K562 (cell line): ENCODE measurements around the gene SUGP1. TPM values are rescaled to one million over a fixed set of nuclear protein-coding genes. Genes with fewer than 3 reads are reported as not detected.

Source experiments
- ATAC-seq: fragments of 200-7000 bp; cut with Tn5 transposase; 3 replicates; pipeline ENCODE4 v1.9.1; 2020; ENCODE audit warnings: moderate library complexity
- BruUV-seq: library from RNA; stranded (reverse); fragments of 400-500 nt; replicated peaks from 2 replicates; lab custom pipeline; 2021; lab: Mats Ljungman, UMichigan
- CTCF ChIA-PET: fragments of 300-600 bp; formaldehyde crosslinking; extraction: SDS; loops from one replicate; lab custom pipeline; 2021; ENCODE audit warnings: low intra/inter-chr PET ratio; lab: Yijun Ruan, JAX
- POLR2A ChIA-PET: fragments of 300-600, 350-650 bp; sonication (Branson Sonifier 250); formaldehyde crosslinking; extraction: SDS; loops from one replicate; lab custom pipeline; 2021; ENCODE audit warnings: antibody characterized with exemption, inconsistent platforms; lab: Yijun Ruan, JAX
- DNase-seq, 4 experiments: peaks; one replicate each; pipeline versions ENCODE4 v3.0.0 to v3.0.0-alpha.2; 2011 to 2018; ENCODE audit warnings: low spot score in 3 of 4, mixed read lengths in 3 of 4; ENCODE audit errors: extremely low read depth in 1 of 4
- FAIRE-seq: peaks from 2 replicates; lab custom pipeline; 2011; peaks lifted over from hg19 to GRCh38; lab: Jason Lieb, UNC
- H2AFZ ChIP-seq: 2 replicates; pipeline ENCODE4 v1.6.0; 2011; ENCODE audit warnings: low read depth, low read length, control low read depth, inconsistent platforms
- H3K27ac ChIP-seq: fragments of 200-600 bp; 3 replicates; pipeline ENCODE4 v1.8.0; 2011; ENCODE audit warnings: low read depth, mild to moderate bottlenecking, control low read depth, inconsistent platforms, low read length, moderate library complexity, mixed read lengths; ENCODE audit errors: extremely low read depth
- H3K27me3 ChIP-seq, 2 experiments: fragments of 300-600 bp in 1 of 2; 2 replicates in 1 of 2; 3 replicates in 1 of 2; pipeline versions ENCODE4 v1.6.0 to v1.8.0; 2011; ENCODE audit warnings: inconsistent platforms in 2 of 2, low read length in 2 of 2, mild to moderate bottlenecking in 1 of 2, mixed read lengths in 1 of 2, moderate library complexity in 1 of 2; ENCODE audit not compliant: control insufficient read depth in 2 of 2, insufficient read depth in 2 of 2
- H3K36me3 ChIP-seq: fragments of 300-600 bp; 3 replicates; pipeline ENCODE4 v1.8.0; 2011; ENCODE audit warnings: mild to moderate bottlenecking, low read length, inconsistent platforms; ENCODE audit not compliant: control insufficient read depth, insufficient read depth
- H3K4me1 ChIP-seq, 2 experiments: fragments of 200-600 bp in 1 of 2; replicated peaks in 1 of 2; 2 replicates in 1 of 2; 3 replicates in 1 of 2; pipeline versions ENCODE4 v1.5.1 to v1.8.0; 2011; ENCODE audit warnings: inconsistent platforms in 2 of 2, low read length in 2 of 2, mild to moderate bottlenecking in 1 of 2, mixed read lengths in 1 of 2, moderate library complexity in 1 of 2; ENCODE audit not compliant: control insufficient read depth in 2 of 2, insufficient read depth in 2 of 2
- H3K4me2 ChIP-seq: 2 replicates; pipeline ENCODE4 v1.6.1; 2011; ENCODE audit warnings: low read length, control low read depth, inconsistent platforms, mixed read lengths; ENCODE audit not compliant: insufficient read depth
- H3K4me3 ChIP-seq: fragments of 200-600 bp; sonication (generic), shearing (Covaris generic); 2 replicates; pipeline ENCODE4 v1.5.1; 2016; ENCODE audit warnings: control low read depth, inconsistent platforms
- H3K79me2 ChIP-seq: fragments of 200-600 bp; 3 replicates; pipeline ENCODE4 v1.8.0; 2011; ENCODE audit warnings: low read length, inconsistent platforms; ENCODE audit not compliant: control insufficient read depth, insufficient read depth
- H3K9ac ChIP-seq, 2 experiments: 2 replicates each; pipeline versions ENCODE4 v1.6.0 to v1.6.1; 2011; ENCODE audit warnings: low read depth in 2 of 2, low read length in 2 of 2, control low read depth in 1 of 2, inconsistent platforms in 1 of 2, mild to moderate bottlenecking in 1 of 2, mixed read lengths in 1 of 2; ENCODE audit not compliant: insufficient read depth in 1 of 2
- H3K9me1 ChIP-seq: one replicate; pipeline ENCODE4 v1.6.0; 2011; ENCODE audit warnings: inconsistent platforms, mild to moderate bottlenecking, low read length, moderate library complexity; ENCODE audit not compliant: control insufficient read depth, insufficient read depth
- H3K9me3 ChIP-seq: replicated peaks from 2 replicates; pipeline ENCODE4 v1.5.1; 2011; ENCODE audit warnings: low read depth, low read length, inconsistent platforms; ENCODE audit not compliant: control insufficient read depth, insufficient read depth
- H4K20me1 ChIP-seq: replicated peaks from 2 replicates; pipeline ENCODE4 v1.6.1; 2011; ENCODE audit warnings: low read length, inconsistent platforms, mixed read lengths; ENCODE audit not compliant: control insufficient read depth, insufficient read depth
- ESRRA ChIP-seq: fragments of 450-650 bp; IDR thresholded peaks from 2 replicates; pipeline ENCODE4 v1.6.1; 2014; ENCODE audit warnings: low read depth, mild to moderate bottlenecking, moderate library complexity, borderline replicate concordance
- ETV5 ChIP-seq: sonication (generic); formaldehyde crosslinking; IDR thresholded peaks from 2 replicates; pipeline ENCODE4 v1.4.0; 2020; ENCODE audit warnings: low read depth, mild to moderate bottlenecking, missing genetic modification reagents
- FOXJ3 ChIP-seq: sonication (generic); formaldehyde crosslinking; IDR thresholded peaks from 2 replicates; pipeline ENCODE4 v1.4.0; 2020; ENCODE audit warnings: mild to moderate bottlenecking, missing genetic modification reagents
- POLR3A ChIP-seq: IDR thresholded peaks from 2 replicates; pipeline ENCODE4 v1.6.1; 2011; ENCODE audit warnings: borderline replicate concordance, mild to moderate bottlenecking, moderate library complexity; ENCODE audit not compliant: insufficient read length, insufficient read depth; ENCODE audit errors: extremely low read depth
- PTRF ChIP-seq: fragments of 450-650 bp; IDR thresholded peaks from 2 replicates; pipeline ENCODE4 v1.6.1; 2016; ENCODE audit warnings: mild to moderate bottlenecking, missing genetic modification characterization, missing compliant biosample characterization
- RBFOX2 ChIP-seq: fragments of 200-400 bp; formaldehyde crosslinking; IDR thresholded peaks from 2 replicates; pipeline ENCODE4 v1.6.1; 2017; ENCODE audit warnings: low read depth, mild to moderate bottlenecking, low read length, moderate library complexity
- SMARCE1 ChIP-seq: fragments of 450-650 bp; IDR thresholded peaks from 2 replicates; pipeline ENCODE4 v1.7.1; 2016; ENCODE audit warnings: mild to moderate bottlenecking
- SNRNP70 ChIP-seq: fragments of 200-400 bp; formaldehyde crosslinking; optimal IDR thresholded peaks from 2 replicates; pipeline ENCODE3; 2017; ENCODE audit warnings: low read depth, low read length
- ZC3H11A ChIP-seq: IDR thresholded peaks from 2 replicates; pipeline ENCODE4 v1.6.1; 2012; ENCODE audit warnings: low read depth, low read length, improper control_type of control experiment
- ZNF57 ChIP-seq: fragments of 450-650 bp; formaldehyde crosslinking; IDR thresholded peaks from 2 replicates; pipeline ENCODE4 v1.4.0; 2020; ENCODE audit warnings: mild to moderate bottlenecking, moderate library complexity
- WGBS: fragments of 100-300 bp; shearing (Covaris generic); methylation state at CpG from one replicate; pipeline ENCODE4 v1.1.6; 2016; ENCODE audit warnings: low coverage, mixed read lengths; ENCODE audit not compliant: insufficient coverage; ENCODE audit errors: missing lambda C conversion rate; 5-methylcytosine and 5-hydroxymethylcytosine counted together
- in situ Hi-C: fragments of 300-500 bp; cut with MboI; formaldehyde crosslinking; loops from 4 replicates; pipeline ENCODE4 v1.15.0; 2018; ENCODE audit warnings: inconsistent platforms, mixed read lengths
- intact Hi-C: fragments of 100-400 bp; cut with micrococcal nuclease; formaldehyde crosslinking; loops from 2 replicates; pipeline ENCODE4 v1.14.2; 2022
- polyA plus RNA-seq, 8 experiments: library from polyadenylated mRNA; depleted of rRNA in 4 of 8; stranded (reverse) in 5 of 8; unstranded in 3 of 8; fragments of >200 nt; fragmentation: Nextera tagmentation in 2 of 8; fragmentation: Illumina TruSeq in 1 of 8; extraction: Ambion mirVana in 2 of 8; extraction: Trizol in 1 of 8; gene quantifications; 2 replicates each; pipeline versions ENCODE4 v1.2.1 to v1.2.3, GENCODE V29; 2011 to 2014; ENCODE audit warnings: inconsistent platforms in 1 of 8, missing spikeins in 1 of 8
- total RNA-seq, 7 experiments: library from RNA; depleted of rRNA in 6 of 7; stranded (reverse); fragments of >200 nt in 6 of 7; fragmentation: Illumina TruSeq in 2 of 7; extraction: Trizol in 2 of 7; gene quantifications; 2 replicates each; pipeline versions ENCODE4 v1.2.1 to v1.2.3, GENCODE V29; 2011 to 2021; ENCODE audit warnings: low replicate concordance in 1 of 7
- TF ChIP-seq, protein P1 (sequence below), 3 experiments: IDR thresholded peaks in 2 of 3; conservative IDR thresholded peaks in 1 of 3; 2 replicates each; pipeline ENCODE4 v1.5.1; 2011 to 2012; ENCODE audit warnings: low read length in 3 of 3, mild to moderate bottlenecking in 3 of 3, control low read depth in 2 of 3, improper control_type of control experiment in 1 of 3, inconsistent platforms in 1 of 3, low read depth in 1 of 3, mixed read lengths in 1 of 3, moderate library complexity in 1 of 3; ENCODE audit not compliant: insufficient read depth in 2 of 3
- TF ChIP-seq, protein P2 (sequence below), 2 experiments: fragments of 150-350 bp in 1 of 2; IDR thresholded peaks; 2 replicates each; pipeline ENCODE4 v1.6.1; 2012 to 2016; ENCODE audit warnings: low read depth in 2 of 2, low read length in 2 of 2, mild to moderate bottlenecking in 1 of 2, moderate library complexity in 1 of 2
- TF ChIP-seq, protein P3 (sequence below): fragments of 250-450 bp; sonication (Bioruptor Pico); IDR thresholded peaks from 2 replicates; pipeline ENCODE4 v1.5.0; 2021

Gene SUGP1
- total and polyA plus RNA-seq, 9 of the 15 experiments (the other 6 are each of a cell fraction or from before 2014, with no cell fraction given): 1.0 to 53.3 (median 32.4) TPM

DNA sequence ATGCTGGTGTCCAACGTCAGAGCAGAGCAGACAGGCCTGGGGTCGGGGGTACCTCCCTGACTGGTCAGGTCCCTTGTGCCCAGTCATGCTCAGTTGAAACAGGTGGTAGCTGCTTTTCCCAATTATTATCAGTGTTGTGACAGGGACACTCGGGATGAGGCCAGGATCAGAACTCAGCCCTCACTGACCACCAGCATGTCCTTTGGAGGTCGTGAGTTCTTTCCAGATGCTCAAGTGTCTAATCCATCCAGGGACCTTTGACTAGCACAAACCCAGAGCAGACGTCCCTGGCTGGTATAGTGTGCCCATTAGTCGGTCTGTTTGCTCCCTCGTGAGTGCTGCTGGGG is 22.7 kb upstream of the SUGP1 start (continued):
- TF ChIP-seq ZC3H11A: no peak
- TF ChIP-seq ZNF57 (CRISPR knock-in tag): no peak
- TF ChIP-seq, protein P1, sequence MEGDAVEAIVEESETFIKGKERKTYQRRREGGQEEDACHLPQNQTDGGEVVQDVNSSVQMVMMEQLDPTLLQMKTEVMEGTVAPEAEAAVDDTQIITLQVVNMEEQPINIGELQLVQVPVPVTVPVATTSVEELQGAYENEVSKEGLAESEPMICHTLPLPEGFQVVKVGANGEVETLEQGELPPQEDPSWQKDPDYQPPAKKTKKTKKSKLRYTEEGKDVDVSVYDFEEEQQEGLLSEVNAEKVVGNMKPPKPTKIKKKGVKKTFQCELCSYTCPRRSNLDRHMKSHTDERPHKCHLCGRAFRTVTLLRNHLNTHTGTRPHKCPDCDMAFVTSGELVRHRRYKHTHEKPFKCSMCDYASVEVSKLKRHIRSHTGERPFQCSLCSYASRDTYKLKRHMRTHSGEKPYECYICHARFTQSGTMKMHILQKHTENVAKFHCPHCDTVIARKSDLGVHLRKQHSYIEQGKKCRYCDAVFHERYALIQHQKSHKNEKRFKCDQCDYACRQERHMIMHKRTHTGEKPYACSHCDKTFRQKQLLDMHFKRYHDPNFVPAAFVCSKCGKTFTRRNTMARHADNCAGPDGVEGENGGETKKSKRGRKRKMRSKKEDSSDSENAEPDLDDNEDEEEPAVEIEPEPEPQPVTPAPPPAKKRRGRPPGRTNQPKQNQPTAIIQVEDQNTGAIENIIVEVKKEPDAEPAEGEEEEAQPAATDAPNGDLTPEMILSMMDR (IDR thresholded peaks at IDR 0.05 in 2 of 3, conservative IDR thresholded peaks at IDR 0.05 in 1 of 3; ENCODE audit: insufficient read depth in 2 of 3, low read depth in 1 of 3, low read length in 3 of 3): peak in 1 of 3 experiments; percentile 47; a peak in 1 of 6 replicates
- 0 out of 2 replicates have a peak, but pooled peaks have one; percentile 3 for TF ChIP-seq ESRRA
- peak; percentile 37 for TF ChIP-seq SNRNP70
- no peak for TF ChIP-seq POLR3A

DNA sequence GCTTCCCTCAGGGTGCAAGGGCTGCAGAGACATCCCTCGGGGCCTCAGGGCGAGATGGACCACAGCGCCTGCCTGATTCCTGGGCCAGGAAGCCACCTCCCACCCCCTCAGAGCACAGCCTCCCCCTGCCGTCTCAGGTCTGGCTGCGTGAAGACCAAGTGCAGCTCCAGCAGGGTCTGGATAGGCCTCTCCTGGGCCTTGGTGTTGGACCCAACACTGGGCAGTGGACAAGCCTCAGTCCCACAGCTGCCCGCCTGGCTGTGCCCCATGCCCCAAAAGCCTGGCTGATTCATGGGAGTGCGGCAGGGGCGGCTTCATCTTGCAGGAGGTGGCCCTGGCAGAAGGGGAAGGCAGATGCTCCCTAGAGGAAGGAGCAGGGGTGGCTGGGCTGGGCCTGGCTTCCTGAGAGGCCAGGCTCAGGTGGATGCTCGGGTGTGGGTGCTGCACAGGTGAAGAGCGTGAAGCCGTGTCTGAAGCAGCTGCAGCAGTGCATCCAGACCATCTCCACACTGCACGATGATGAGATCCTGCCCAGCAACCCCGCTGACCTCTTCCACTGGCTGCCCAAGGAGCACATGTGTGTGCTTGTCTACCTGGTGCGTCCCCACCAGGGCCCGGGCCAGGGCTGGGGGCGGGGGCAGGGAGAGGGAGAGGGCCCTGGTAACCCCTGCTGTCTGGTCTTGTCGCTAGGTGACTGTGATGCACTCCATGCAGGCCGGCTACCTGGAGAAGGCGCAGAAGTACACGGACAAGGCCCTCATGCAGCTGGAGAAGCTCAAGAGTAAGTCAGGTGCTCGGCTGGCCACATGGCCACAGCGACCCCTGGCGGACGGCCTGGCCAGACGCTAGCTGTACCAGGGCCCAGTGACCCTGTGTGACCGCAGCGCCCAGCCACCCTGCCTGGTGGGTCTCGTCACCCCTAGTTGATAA is 22.0 kb upstream of the SUGP1 start:
- ChIA-PET CTCF (interaction anchor here (0.5 to 2.0 kb wide), 4 partner anchors 19 to 1505 kb away, joined by 3 to 10 read pairs (median 6); no protein-coding TSS in a partner anchor), POLR2A (interaction anchor here (0.6 to 1.2 kb wide), 8 partner anchors 9 to 256 kb away, joined by 3 to 7 read pairs (median 4); no protein-coding TSS in a partner anchor)
- FAIRE-seq (peak; percentile 97), DNase-seq (peak; percentile 83 to 87 (median 85)), ATAC-seq (peak; percentile 98)
- Histone ChIP-seq H3K9ac (peak overlapping the region in 1 of 2 experiments; percentile 11; a peak in 1 of 4 replicates), H3K9me3 (no peaks in the 10 kb centered on the region), H4K20me1 (no peaks in the 10 kb centered on the region; the same call in 1 of the 2 replicates), H3K36me3 (peaks cover 73% of the 10 kb centered on the region; the same call in 2 of the 3 replicates), H3K4me1 (peaks cover 0 to 29% of the 10 kb centered on the region in 2 experiments; a peak in 1 of 5 replicates), H3K4me3 (no peak overlapping the region), H3K27ac (no peak overlapping the region), H3K27me3 (no peaks in the 10 kb centered on the region), H2AFZ (no peak overlapping the region), H3K79me2 (no peaks in the 10 kb centered on the region), H3K9me1 (no peaks in the 10 kb centered on the region), H3K4me2 (no peak overlapping the region)
- intact Hi-C loops (loop anchor here (1.0 to 5.0 kb wide), 2 partner anchors 155 to 196 kb away; no protein-coding TSS in a partner anchor), in situ Hi-C loops (loop anchor here (5.0 kb wide), 1 partner anchor 200 kb away; no protein-coding TSS in a partner anchor)
- WGBS: 60% methylated on average over 25 of the region's 28 CpGs
- no TSS peak for BruUV-seq
- TF ChIP-seq, protein P2, sequence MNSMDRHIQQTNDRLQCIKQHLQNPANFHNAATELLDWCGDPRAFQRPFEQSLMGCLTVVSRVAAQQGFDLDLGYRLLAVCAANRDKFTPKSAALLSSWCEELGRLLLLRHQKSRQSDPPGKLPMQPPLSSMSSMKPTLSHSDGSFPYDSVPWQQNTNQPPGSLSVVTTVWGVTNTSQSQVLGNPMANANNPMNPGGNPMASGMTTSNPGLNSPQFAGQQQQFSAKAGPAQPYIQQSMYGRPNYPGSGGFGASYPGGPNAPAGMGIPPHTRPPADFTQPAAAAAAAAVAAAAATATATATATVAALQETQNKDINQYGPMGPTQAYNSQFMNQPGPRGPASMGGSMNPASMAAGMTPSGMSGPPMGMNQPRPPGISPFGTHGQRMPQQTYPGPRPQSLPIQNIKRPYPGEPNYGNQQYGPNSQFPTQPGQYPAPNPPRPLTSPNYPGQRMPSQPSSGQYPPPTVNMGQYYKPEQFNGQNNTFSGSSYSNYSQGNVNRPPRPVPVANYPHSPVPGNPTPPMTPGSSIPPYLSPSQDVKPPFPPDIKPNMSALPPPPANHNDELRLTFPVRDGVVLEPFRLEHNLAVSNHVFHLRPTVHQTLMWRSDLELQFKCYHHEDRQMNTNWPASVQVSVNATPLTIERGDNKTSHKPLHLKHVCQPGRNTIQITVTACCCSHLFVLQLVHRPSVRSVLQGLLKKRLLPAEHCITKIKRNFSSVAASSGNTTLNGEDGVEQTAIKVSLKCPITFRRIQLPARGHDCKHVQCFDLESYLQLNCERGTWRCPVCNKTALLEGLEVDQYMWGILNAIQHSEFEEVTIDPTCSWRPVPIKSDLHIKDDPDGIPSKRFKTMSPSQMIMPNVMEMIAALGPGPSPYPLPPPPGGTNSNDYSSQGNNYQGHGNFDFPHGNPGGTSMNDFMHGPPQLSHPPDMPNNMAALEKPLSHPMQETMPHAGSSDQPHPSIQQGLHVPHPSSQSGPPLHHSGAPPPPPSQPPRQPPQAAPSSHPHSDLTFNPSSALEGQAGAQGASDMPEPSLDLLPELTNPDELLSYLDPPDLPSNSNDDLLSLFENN (IDR thresholded peaks at IDR 0.05; ENCODE audit: low read depth in 2 of 2, low read length in 2 of 2): 0 out of 4 replicates have a peak, but pooled peaks of 1 of the 2 experiments have one; percentile 17
- TF ChIP-seq FOXJ3: no peak
- 0 out of 2 replicates have a peak, but pooled peaks have one; percentile 21 for TF ChIP-seq ETV5
- TF ChIP-seq RBFOX2: peak; percentile 33; the same call in 1 of the 2 replicates
- no peak for TF ChIP-seq SMARCE1
- TF ChIP-seq, protein P3, sequence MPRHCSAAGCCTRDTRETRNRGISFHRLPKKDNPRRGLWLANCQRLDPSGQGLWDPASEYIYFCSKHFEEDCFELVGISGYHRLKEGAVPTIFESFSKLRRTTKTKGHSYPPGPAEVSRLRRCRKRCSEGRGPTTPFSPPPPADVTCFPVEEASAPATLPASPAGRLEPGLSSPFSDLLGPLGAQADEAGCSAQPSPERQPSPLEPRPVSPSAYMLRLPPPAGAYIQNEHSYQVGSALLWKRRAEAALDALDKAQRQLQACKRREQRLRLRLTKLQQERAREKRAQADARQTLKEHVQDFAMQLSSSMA (CRISPR knock-in tag): no peak
- TF ChIP-seq PTRF (tag): no peak
